ENCODE results near the gene ADAMTSL1. TPM values are rescaled to one million over a fixed set of nuclear protein-coding genes. Genes with fewer than 3 reads are reported as not detected.

ADAMTSL1 gene
- total and polyA plus RNA-seq, 9 of the 15 experiments (the other 6 are each of a cell fraction or from before 2014, with no cell fraction given) = 0.01 TPM; not detected in 8

- intact Hi-C loops (cut with micrococcal nuclease) (no loop called here), in situ Hi-C loops (cut with MboI) (no loop called here)
- Histone ChIP-seq H4K20me1 (replicated peaks; ENCODE audit: control insufficient read depth, insufficient read depth, low read length) (no peaks in the 10 kb centered on the region), H3K4me2 (ENCODE audit: insufficient read depth, low read length) (no peak overlapping the region), H3K4me3 (no peak overlapping the region), H3K4me1 (replicated peaks in 1 of 2; ENCODE audit: control insufficient read depth in 2 of 2, insufficient read depth in 2 of 2, low read length in 2 of 2) (no peaks in the 10 kb centered on the region; a peak in 1 of 5 replicates), H3K9me3 (replicated peaks; ENCODE audit: control insufficient read depth, insufficient read depth, low read depth, low read length) (no peaks in the 10 kb centered on the region), H3K79me2 (ENCODE audit: control insufficient read depth, insufficient read depth, low read length) (no peaks in the 10 kb centered on the region), H3K27me3 (ENCODE audit: control insufficient read depth in 2 of 2, insufficient read depth in 2 of 2, low read length in 2 of 2) (peaks cover 0 to 7% of the 10 kb centered on the region in 2 experiments; a peak in 2 of 5 replicates), H2AFZ (ENCODE audit: low read depth, low read length) (no peak overlapping the region), H3K9me1 (ENCODE audit: control insufficient read depth, insufficient read depth, low read length) (no peaks in the 10 kb centered on the region), H3K9ac (ENCODE audit: insufficient read depth in 1 of 2, low read depth in 2 of 2, low read length in 2 of 2) (no peak overlapping the region), H3K36me3 (ENCODE audit: control insufficient read depth, insufficient read depth, low read length) (no peaks in the 10 kb centered on the region), H3K27ac (ENCODE audit: extremely low read depth, low read depth, low read length) (no peak overlapping the region)
- BruUV-seq (replicated peaks) = no TSS peak
- FAIRE-seq (no peak), DNase-seq (ENCODE audit: extremely low read depth in 1 of 4, low spot score in 3 of 4) (no peak), ATAC-seq (no peak)
- ChIA-PET CTCF (ENCODE audit: low intra/inter-chr PET ratio) (no interaction called here), POLR2A (no interaction called here)
- 0% methylated on average over 9 of the region's 9 CpGs for WGBS (ENCODE audit: insufficient coverage, low coverage, missing lambda C conversion rate)
- TF ChIP-seq FOXK2 (conservative IDR thresholded peaks at IDR 0.05 in 1 of 2, IDR thresholded peaks at IDR 0.05 in 1 of 2; ENCODE audit: low read depth in 2 of 2) (no peak), THRAP3 (IDR thresholded peaks at IDR 0.05; ENCODE audit: borderline replicate concordance) (no peak), TRIM28 (IDR thresholded peaks at IDR 0.05) (no peak), ZNF398 (CRISPR knock-in tag; IDR thresholded peaks at IDR 0.05) (no peak), ZNF224 (CRISPR knock-in tag; IDR thresholded peaks at IDR 0.05) (no peak), SNRNP70 (optimal IDR thresholded peaks at IDR 0.05; ENCODE audit: low read depth, low read length) (no peak), CREBBP (IDR thresholded peaks at IDR 0.05; ENCODE audit: low read depth, low read length) (no peak), ZC3H4 (CRISPR knock-in tag; IDR thresholded peaks at IDR 0.05; ENCODE audit: borderline replicate concordance) (no peak), ESRRB (CRISPR knock-in tag; IDR thresholded peaks at IDR 0.05; ENCODE audit: borderline replicate concordance) (no peak), ZNF766 (CRISPR knock-in tag; conservative IDR thresholded peaks at IDR 0.05) (no peak), E2F4 (CRISPR knock-in tag; IDR thresholded peaks at IDR 0.05; ENCODE audit: low read depth) (no peak), ZNF584 (CRISPR knock-in tag; IDR thresholded peaks at IDR 0.05; ENCODE audit: low read depth) (no peak), NFE2 (IDR thresholded peaks at IDR 0.05; ENCODE audit: low read depth) (no peak), TCF15 (CRISPR knock-in tag; IDR thresholded peaks at IDR 0.05) (no peak), MBD1 (CRISPR knock-in tag; IDR thresholded peaks at IDR 0.05) (no peak)
These were observed 432.9 kb downstream of the ADAMTSL1 start for GRCh38 chr9:18906656-18907395.

Data from K562 (cell line).